Stimulated activated naive CD4-positive, alpha-beta T cell (primary cell): ENCODE data around the gene ANKRD11.

Experiments
- DNase-seq, 6 experiments: peaks; one replicate each; lab custom pipeline; 2025; lab: John Stamatoyannopoulos, UW

ANKRD11 gene

GRCh38 chr16:89490439-89491237 lies at the start of gene ANKRD11:
Gene ANKRD11, minus strand, starts transcription at chr16:89490561. Its CDS starts 173,542 bp downstream, at chr16:89317019.
- DNase-seq = peak; percentile 94 to 99 (median 98)

- DNase-seq = no peak
Observed at GRCh38 chr16:89538286-89538685, 47.9 kb upstream of the ANKRD11 start.

- DNase-seq = no peak
Observed at GRCh38 chr16:89537549-89537925, 47.2 kb upstream of the ANKRD11 start.

GRCh38 chr16:89536886-89537548 lies 46.7 kb upstream of the ANKRD11 start:
- no peak for DNase-seq

- DNase-seq = no peak
Observed at GRCh38 chr16:89536371-89536770, 46.0 kb upstream of the ANKRD11 start.

- DNase-seq = peak; percentile 21 to 79 (median 53)
Observed at GRCh38 chr16:89534252-89534756, 43.9 kb upstream of the ANKRD11 start.

GRCh38 chr16:89531821-89532526 lies 41.6 kb upstream of the ANKRD11 start:
- no peak for DNase-seq

GRCh38 chr16:89530401-89531381 lies 40.3 kb upstream of the ANKRD11 start:
- no peak for DNase-seq

- DNase-seq = no peak
Observed at GRCh38 chr16:89529097-89529496, 38.7 kb upstream of the ANKRD11 start.

- no peak for DNase-seq
Observed at GRCh38 chr16:89525146-89525913, 35.0 kb upstream of the ANKRD11 start.

- no peak for DNase-seq
Observed at GRCh38 chr16:89523680-89524344, 33.5 kb upstream of the ANKRD11 start.

- no peak for DNase-seq
Observed at GRCh38 chr16:89522287-89522686, 31.9 kb upstream of the ANKRD11 start.

GRCh38 chr16:89519881-89520280 lies 29.5 kb upstream of the ANKRD11 start:
- DNase-seq = no peak

GRCh38 chr16:89517128-89517527 lies 26.8 kb upstream of the ANKRD11 start:
- DNase-seq = no peak

GRCh38 chr16:89512453-89512852 lies 22.1 kb upstream of the ANKRD11 start:
- DNase-seq = no peak

GRCh38 chr16:89511374-89511773 lies 21.0 kb upstream of the ANKRD11 start:
- no peak for DNase-seq

GRCh38 chr16:89510526-89510925 lies 20.2 kb upstream of the ANKRD11 start:
- no peak for DNase-seq

GRCh38 chr16:89507834-89508590 lies 17.7 kb upstream of the ANKRD11 start, which contains the start of gene SPG7:
Gene SPG7, plus strand, starts transcription at chr16:89508403. Its CDS starts 15 bp downstream, at chr16:89508418.
- DNase-seq = peak; percentile 83 to 94 (median 88)

- DNase-seq = peak in 2 of 6 experiments; percentile 23 to 36
Observed at GRCh38 chr16:89507214-89507833, 17.0 kb upstream of the ANKRD11 start.
